ENCODE data around the gene PARL.

PARL gene

DNA sequence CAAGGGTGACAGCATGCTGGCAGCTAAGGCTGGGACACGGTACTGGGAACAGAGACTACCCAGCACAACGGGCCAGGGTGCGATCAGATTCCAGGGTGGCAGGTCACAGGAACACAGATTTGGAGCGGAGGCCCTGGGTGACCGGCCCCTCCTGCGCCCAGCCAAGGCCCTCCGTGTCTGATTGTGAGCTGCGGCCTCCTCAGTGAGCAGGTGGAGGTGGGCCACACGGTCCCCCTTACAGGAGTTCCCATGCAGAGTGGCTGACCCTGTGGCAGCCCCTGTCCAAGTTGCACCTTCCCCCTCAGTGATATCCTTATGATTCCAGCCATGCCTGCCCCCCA lies 28.9 kb upstream of the PARL start:
- TF ChIP-seq, protein P1, sequence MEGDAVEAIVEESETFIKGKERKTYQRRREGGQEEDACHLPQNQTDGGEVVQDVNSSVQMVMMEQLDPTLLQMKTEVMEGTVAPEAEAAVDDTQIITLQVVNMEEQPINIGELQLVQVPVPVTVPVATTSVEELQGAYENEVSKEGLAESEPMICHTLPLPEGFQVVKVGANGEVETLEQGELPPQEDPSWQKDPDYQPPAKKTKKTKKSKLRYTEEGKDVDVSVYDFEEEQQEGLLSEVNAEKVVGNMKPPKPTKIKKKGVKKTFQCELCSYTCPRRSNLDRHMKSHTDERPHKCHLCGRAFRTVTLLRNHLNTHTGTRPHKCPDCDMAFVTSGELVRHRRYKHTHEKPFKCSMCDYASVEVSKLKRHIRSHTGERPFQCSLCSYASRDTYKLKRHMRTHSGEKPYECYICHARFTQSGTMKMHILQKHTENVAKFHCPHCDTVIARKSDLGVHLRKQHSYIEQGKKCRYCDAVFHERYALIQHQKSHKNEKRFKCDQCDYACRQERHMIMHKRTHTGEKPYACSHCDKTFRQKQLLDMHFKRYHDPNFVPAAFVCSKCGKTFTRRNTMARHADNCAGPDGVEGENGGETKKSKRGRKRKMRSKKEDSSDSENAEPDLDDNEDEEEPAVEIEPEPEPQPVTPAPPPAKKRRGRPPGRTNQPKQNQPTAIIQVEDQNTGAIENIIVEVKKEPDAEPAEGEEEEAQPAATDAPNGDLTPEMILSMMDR (IDR thresholded peaks at IDR 0.05; ENCODE audit: low read depth, low read length): no peak
- in situ Hi-C loops (cut with HindIII; ENCODE audit: low sequenced_read_pairs): no loop called here

DNA sequence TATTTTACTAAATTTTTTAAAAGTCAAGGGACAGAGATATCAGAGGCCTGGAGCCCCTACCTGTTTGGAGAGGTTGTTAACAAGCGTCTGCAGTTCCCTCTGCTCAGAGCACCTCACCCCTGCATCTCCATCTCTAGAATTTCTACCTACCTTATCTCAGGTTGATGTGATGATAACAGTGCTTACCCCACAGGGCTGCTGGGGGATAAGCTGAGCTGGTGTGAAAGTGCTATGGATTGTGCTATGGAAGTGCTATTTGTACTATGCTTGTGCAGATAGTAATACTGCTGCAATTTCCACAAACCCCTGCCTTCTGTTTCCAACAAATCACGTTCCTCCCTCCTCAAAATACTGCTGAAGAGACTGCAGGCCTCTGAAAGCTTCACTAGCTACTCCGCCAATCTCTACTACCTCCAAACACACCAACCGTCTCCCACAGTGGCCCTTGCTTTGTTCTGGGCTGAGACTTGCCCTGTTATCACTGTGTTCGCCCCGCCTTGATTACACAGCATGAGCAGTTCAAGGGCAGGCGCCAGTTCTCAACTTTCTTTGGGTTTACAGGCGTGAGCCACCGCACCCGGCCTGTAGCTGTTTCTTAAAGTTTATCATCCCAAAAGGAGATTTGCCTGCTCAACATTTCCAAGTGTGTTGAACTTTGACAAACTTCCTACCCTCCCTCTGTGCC lies 28.4 kb upstream of the PARL start:
- no peak overlapping the region for H3K4me3 ChIP-seq (ENCODE audit: low read depth, low read length)
- in situ Hi-C loops (cut with HindIII; ENCODE audit: low sequenced_read_pairs): no loop called here
- TF ChIP-seq, protein P1 (IDR thresholded peaks at IDR 0.05; ENCODE audit: low read depth, low read length): no peak

More for the DNA sequence above, 28.9 kb upstream of the PARL start:
- H3K4me3 ChIP-seq (ENCODE audit: low read depth, low read length): no peak overlapping the region
- DNase-seq (ENCODE audit: low read depth, low spot score): no peak

DNA sequence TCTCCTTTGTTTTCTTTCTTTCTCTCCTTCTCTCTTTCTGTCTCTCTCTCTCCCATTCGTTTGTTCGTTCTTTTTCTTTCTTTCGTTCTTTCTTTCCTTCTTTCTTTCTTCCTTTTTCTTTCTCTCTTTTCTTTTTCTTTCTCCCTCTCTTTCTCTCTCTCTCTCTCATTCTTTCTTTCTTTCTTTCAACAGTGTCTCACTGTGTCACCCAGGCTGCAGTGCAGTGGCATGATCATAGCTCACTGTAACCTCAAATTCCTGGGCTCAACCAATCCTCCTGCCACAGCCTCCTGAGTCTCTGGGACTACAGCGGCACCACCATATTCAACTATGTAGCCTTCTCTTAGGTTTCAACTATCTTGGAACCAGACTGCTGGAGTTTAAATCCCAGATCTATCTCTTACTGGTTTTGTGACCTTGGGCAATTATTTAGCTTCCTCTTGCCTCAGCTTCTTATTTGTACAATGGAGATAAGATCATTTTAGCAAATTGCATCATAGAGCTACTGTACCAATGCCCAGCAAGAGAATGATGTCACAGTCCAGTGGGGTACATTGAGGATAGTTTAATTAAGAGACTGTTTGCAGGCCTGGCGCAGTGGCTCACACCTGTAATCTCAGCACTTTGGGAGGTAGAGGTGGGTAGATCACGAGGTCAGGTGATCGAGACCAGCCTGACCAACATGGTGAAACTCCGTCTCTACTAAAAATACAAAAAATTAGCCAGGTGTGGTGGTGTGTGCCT lies 27.3 kb upstream of the PARL start:
- in situ Hi-C loops (cut with HindIII; ENCODE audit: low sequenced_read_pairs): no loop called here
- TF ChIP-seq, protein P1 (IDR thresholded peaks at IDR 0.05; ENCODE audit: low read depth, low read length): no peak
- H3K4me3 ChIP-seq (ENCODE audit: low read depth, low read length): no peak overlapping the region
- no peak for DNase-seq (ENCODE audit: low read depth, low spot score)

More for the DNA sequence above, 28.4 kb upstream of the PARL start:
- no peak for DNase-seq (ENCODE audit: low read depth, low spot score)

DNA sequence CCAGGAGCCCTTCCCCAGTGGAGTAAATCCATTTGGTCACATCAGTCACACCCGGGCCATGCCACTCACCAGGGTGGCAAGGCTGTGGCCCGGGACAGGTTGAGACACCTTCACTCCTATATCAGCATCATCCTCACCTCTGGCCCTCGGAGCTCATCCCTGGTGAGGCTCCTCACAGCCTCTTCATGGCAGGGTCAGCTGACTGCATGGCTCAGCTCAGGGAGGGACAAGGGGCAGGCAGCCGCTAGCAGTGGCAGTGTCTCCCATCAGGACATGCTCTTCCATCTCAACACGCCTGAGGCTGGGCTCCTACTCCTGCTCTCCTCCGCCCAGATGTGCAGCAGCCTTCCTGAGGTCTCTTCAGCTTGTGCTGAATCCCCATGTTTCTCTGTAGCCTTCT lies 26.4 kb upstream of the PARL start:
- H3K4me3 ChIP-seq (ENCODE audit: low read depth, low read length): no peak overlapping the region
- DNase-seq (ENCODE audit: low read depth, low spot score): no peak
- TF ChIP-seq, protein P1 (IDR thresholded peaks at IDR 0.05; ENCODE audit: low read depth, low read length): no peak
- in situ Hi-C loops (cut with HindIII; ENCODE audit: low sequenced_read_pairs): no loop called here

DNA sequence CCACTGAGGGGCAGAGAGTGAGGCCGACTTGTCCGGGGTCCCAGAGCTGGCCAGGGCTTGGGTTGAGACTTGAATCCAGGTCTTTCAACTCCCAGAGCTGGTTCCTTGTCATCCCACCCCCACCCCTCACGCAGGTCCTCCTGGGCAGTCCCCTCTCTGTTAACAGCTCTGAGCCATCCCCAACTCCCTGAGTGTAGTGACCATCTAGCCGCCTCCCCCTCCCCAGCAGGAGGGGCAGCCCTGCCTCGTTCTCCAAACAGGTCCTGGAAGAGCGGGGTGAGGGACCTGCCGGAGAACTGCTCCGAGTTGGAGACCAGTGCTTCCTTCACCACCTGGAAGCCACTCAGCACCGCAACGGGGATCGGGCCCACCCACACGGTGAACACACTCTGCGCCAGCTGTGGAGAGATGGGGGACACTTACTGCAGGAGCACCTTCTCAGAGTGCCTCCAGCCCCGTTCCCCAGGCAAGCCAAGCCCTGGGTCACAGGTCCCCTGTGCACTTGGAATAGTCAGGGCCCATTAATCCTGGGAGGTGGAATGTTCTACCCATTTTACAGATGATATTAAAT lies 24.4 kb upstream of the PARL start:
- DNase-seq (ENCODE audit: low read depth, low spot score): no peak
- no peak overlapping the region for H3K4me3 ChIP-seq (ENCODE audit: low read depth, low read length)
- in situ Hi-C loops (cut with HindIII; ENCODE audit: low sequenced_read_pairs): no loop called here
- TF ChIP-seq, protein P1 (IDR thresholded peaks at IDR 0.05; ENCODE audit: low read depth, low read length): no peak

DNA sequence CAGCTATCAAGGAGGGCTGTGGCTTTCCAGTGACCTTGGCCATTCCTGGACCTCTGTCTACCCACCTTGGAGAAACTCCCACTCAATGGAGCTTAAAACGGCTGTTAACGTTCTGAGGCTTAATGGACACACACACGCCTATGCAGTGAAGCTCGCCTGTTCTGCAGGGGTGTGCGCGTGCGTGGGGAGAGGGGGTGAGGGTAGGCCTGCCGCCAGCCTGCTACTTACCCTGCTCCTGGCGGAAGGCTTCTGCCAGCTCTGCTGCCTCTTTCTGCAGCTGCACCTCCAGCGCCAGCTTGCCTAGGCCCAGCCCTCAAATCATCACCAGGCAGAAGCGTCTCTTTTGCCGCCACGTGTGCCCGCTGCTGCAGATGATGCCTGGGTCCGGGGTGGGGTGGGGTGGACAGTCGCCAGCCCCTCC lies 23.2 kb upstream of the PARL start:
- no peak for DNase-seq (ENCODE audit: low read depth, low spot score)
- in situ Hi-C loops (cut with HindIII; ENCODE audit: low sequenced_read_pairs): no loop called here
- no peak overlapping the region for H3K4me3 ChIP-seq (ENCODE audit: low read depth, low read length)
- TF ChIP-seq, protein P1 (IDR thresholded peaks at IDR 0.05; ENCODE audit: low read depth, low read length): no peak
